ENCODE measurements around the gene AASDHPPT.

The AASDHPPT gene

DNA sequence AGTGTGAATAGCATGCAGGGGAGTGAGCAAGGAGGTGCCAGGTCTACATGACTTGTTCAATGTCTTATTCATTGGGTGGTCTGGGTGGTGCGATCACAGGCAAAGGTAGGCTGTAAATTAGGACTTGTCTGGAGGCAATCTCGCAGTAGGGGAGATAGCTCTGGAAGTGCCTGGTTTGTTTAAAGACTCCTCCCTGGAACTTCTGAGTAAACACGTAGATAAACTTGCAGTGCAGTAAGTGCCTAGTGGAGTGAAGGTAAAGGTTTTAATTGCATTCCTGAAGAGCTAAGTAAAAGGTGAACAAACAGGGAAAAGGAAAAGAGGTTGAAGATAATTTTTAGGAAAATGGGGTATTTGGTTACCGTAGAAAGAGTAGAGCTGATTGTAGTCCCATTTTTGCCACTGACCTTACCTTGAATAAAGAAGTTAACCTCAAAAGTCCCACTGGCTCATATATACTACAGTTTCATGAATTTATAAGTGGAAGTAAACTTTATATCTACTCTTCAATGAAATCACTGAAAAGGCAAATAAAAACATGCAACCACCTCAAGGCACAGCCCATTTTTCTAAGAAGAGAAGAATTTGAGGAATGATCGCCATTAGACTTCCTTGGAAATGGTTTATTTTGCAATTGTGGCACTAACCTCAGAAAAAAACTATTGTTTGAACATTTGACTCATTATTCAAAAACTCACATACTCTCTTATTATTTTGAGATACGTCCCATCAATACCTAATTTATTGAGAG, 44.3 kb downstream of the AASDHPPT start:
- DNase-seq (ENCODE audit: low read depth): no peak
- TF ChIP-seq CTCF (conservative IDR thresholded peaks at IDR 0.05; ENCODE audit: control insufficient read depth, insufficient read depth, low read depth, low read length): no peak
- H3K4me3 ChIP-seq (ENCODE audit: control insufficient read depth, low read depth, low read length): no peak overlapping the region

DNA sequence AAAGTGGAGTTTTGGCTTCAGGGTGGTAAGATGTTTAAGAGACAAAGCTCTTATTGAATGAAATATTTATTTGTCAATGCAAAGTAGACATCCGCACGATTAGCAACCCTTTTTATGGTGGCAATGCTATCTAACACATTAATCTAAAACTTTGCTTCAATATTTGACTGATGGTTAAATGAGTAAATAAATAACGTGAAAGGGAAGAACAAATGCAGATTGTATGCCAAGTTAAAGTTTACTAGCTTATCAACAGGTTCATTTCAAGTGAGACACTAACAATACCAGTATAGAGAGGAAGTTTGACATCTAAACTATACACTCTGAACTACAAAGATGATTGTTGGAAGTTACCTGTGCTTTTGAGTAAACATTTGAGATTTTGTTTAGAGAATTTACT, 50.1 kb downstream of the AASDHPPT start:
- no peak for TF ChIP-seq CTCF (conservative IDR thresholded peaks at IDR 0.05; ENCODE audit: control insufficient read depth, insufficient read depth, low read depth, low read length)
- no peak overlapping the region for H3K4me3 ChIP-seq (ENCODE audit: control insufficient read depth, low read depth, low read length)
- no peak for DNase-seq (ENCODE audit: low read depth)

GRCh38 chr11:106128740-106129139, 51.3 kb downstream of the AASDHPPT start:
- DNase-seq (ENCODE audit: low read depth): no peak
- no peak overlapping the region for H3K4me3 ChIP-seq (ENCODE audit: control insufficient read depth, low read depth, low read length)
- no peak for TF ChIP-seq CTCF (conservative IDR thresholded peaks at IDR 0.05; ENCODE audit: control insufficient read depth, insufficient read depth, low read depth, low read length)

- DNase-seq (ENCODE audit: low read depth): no peak
- no peak for TF ChIP-seq CTCF (conservative IDR thresholded peaks at IDR 0.05; ENCODE audit: control insufficient read depth, insufficient read depth, low read depth, low read length)
- no peak overlapping the region for H3K4me3 ChIP-seq (ENCODE audit: control insufficient read depth, low read depth, low read length)
Observed at GRCh38 chr11:106131998-106132397, 54.5 kb downstream of the AASDHPPT start.

DNA sequence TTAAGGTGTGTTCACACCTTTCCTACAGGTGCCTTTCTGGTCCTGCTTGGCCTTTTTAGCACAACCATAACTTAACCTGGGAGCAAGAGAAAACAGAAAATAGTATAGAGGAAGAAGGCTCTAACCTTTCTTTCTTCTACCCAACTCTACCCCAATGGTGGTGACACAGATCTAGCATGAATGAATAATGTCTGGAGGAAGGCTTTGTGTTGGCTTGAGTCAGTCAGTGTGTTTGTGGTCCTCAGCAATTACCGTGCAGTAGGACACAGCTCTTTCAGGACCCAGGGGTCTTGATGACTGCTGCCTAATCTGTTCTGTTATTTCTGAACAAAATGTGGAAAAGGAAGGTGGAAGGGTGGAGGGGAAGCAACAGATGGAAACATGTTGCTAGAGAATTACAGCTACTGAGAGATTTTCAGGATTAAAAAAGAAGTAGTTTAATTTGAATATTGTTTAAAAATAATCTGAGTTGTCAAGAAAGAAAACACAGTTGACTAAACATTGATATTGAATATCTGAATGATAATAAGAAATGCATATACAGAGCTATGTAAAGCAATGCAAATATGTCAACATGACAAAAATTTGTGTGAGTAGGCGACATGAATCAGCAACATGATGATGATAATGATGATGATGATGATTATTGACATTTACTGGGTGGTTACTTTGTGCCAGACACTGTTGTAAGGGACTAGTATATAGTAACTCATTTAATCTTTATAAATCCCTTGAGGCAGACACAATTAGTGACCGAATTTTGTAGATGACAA, 55.3 kb downstream of the AASDHPPT start:
- DNase-seq (ENCODE audit: low read depth): no peak
- no peak for TF ChIP-seq CTCF (conservative IDR thresholded peaks at IDR 0.05; ENCODE audit: control insufficient read depth, insufficient read depth, low read depth, low read length)
- H3K4me3 ChIP-seq (ENCODE audit: control insufficient read depth, low read depth, low read length): no peak overlapping the region

DNA sequence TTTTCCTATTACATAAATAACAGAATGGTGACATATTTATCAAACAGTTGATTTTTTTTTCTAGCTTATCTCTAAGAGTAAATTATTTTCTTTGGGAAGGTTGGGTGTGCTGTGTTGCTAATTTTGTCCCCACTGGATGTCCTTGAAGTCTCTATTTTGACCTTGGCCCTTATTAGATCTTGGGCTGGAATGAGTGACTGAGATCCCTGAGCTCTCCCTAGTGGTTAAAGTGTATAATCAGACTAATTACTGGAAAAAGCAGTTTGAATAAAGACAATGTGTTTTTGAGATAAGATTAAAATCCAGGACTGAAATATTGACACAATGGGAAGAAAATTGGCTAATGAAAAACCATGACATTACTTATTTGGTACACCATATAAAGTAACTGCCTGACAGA, 56.1 kb downstream of the AASDHPPT start:
- peak; percentile 39 for TF ChIP-seq CTCF (conservative IDR thresholded peaks at IDR 0.05; ENCODE audit: control insufficient read depth, insufficient read depth, low read depth, low read length)
- H3K4me3 ChIP-seq (ENCODE audit: control insufficient read depth, low read depth, low read length): no peak overlapping the region
- peak; percentile 10 for DNase-seq (ENCODE audit: low read depth)

All from fibroblast of mammary gland (primary cell).